GM21619 (cell line): Measurements from ENCODE around the gene PAQR9.
"Not testable (repeated sequence)": the region's sequence is repeated elsewhere in the genome, so short reads cannot be mapped to it uniquely, and the experiment has no call there.

ENCODE experiments used
- ATAC-seq: cut with Tn5 transposase; IDR thresholded peaks from one replicate; pipeline ENCODE4 v1.9.1; 2021; ENCODE audit not compliant: unreplicated experiment

PAQR9 gene

GRCh38 chr3:142963516-142964448, at the start of gene PAQR9:
PAQR9 (minus strand) TSS chr3:142963674; CDS start chr3:142963336, 338 bp downstream.
- peak; percentile 57 for ATAC-seq

DNA sequence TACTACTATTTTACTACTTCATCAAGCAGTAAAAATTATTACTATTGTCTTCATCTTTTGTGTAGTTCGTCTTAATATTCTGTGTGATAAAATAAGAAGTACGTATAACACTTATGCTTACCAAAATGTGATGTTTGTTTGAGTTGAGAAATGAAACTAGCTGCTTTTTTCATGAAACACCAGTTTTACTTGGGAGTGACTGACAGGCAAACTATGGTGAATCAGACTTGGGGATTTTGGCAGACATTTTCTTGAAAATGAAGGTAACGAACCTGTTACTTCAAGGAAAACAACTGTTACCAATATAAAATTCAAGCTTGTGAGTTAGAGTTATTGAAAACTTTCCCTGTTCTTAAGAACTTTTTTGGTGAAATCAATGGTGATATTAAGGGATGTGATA, 48.2 kb upstream of the PAQR9 start:
- no peak for ATAC-seq

DNA sequence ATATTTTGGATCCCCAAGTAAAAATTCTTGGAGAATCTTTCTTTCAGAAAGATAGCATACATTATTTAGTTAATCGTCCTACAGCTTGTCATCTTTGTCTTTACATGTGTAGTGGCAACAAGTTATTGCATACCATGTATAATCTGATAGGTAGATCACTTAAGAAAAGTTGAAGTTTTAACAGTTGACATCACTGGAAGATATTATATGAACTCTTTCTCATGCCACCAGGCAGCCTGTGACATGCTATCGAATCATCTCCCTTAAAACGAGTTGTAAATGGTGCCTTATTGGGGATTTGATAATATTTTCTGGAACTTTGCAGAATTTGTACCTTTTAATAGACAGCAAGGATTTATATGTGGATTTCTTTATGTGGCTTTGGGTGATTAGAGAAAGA, 46.5 kb upstream of the PAQR9 start:
- no peak for ATAC-seq

DNA sequence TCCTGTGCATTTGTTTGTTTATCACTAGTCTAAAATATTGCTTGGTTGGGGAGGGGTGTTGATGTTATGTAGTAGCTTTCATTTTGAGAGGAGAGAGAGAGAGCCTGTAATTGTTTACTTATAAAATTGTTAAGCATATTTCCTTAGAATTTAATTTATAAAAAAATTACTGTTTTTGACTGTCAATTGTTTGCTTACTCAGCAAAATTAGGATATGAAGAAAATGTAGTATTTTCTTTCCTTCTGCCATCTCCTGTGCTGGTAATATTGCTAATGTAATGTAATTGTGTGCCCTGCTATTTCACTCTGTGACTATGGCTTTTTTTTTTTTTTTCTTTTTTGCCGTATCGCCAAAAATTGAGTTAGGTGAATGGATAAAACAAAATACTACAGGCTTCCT, 41.3 kb upstream of the PAQR9 start:
- no peak for ATAC-seq

GRCh38 chr3:143002727-143003126, 39.3 kb upstream of the PAQR9 start:
- no peak for ATAC-seq

DNA sequence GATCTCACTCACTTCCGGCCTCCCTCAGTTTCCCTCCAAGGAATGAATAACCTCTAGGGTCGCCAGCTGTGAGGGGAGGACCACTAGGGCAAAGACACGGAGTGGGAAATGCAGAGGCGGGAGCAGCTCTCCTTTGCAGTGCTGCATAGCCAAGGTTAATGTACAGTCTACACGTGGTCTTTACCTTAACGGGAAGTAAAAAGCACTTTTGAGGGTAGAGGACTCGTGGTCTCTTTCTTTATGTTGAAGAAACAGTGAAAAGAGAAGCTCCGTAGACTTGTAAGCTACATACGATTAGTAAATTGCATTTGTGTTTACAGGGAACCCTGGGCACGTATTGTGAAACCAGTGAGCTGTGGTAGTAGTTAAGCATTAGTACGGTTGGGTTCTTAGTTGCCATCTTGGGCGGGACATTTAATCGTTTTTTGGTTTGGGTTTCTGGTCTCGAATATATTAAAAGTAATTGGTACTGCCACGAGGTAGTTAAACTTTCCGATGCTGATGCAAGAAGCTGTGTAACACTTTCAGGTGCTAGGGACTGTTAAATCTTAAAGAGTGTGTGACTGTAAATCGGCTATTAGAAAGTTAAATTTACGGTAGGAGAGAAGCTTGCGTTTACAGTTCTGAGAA, 38.7 kb upstream of the PAQR9 start:
- ATAC-seq = peak; percentile 29

DNA sequence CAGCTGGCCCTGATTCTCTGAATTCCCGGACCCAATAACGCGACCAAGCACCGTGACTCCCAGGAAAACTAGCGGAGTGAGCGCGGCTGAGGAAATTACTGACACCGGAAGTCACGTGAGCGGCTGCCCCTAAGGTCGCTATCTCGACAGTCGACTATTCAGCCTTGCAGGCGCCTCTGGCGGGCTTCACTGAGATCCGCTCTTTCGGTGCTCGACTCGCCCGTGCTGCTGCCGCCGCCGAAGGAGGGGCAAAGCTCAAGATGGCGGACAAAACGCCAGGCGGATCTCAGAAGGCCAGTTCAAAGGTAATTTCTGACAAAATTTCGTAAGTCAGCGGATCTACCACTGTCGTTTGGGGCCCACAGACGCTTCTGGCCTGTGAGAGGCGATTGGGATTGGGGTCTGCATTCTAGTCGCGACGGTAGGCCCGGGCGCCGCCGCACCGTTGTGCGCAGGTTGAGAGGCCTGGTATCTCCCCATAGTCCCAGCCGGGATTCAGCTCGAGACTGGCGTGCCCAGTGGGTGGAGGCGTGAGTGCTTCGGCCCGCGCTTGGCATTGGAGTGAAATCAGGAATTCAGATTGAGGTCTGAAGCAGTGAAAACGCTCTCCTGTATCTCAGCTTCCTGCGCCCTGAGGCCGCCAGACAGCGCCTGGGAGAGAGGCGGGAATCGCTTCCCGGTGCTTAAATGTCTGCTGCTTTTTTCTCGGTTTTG, 38.1 kb upstream of the PAQR9 start, which contains the start of gene U2SURP:
Gene U2SURP (plus strand): TSS at position 202 of the 714 bp plus-strand sequence. CDS start 59 bp downstream, at position 261.
- ATAC-seq = peak; percentile 84

DNA sequence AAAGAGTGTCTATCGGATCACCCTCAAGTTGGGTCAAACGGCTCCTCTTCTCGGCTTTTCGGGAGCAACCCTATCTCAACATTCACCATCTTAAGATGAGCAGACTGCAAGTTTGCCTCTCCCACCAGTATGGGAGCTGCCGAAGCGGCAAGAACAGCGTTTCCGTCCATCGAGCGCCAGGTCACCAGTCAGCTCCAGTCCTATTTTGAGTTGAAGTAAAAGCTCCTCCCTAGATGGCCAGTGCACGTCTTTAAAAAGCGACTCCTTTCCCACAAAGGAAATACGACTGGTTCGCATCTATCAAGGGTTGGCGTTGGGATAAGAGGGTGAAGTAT, 37.5 kb upstream of the PAQR9 start:
- ATAC-seq = peak; percentile 72

DNA sequence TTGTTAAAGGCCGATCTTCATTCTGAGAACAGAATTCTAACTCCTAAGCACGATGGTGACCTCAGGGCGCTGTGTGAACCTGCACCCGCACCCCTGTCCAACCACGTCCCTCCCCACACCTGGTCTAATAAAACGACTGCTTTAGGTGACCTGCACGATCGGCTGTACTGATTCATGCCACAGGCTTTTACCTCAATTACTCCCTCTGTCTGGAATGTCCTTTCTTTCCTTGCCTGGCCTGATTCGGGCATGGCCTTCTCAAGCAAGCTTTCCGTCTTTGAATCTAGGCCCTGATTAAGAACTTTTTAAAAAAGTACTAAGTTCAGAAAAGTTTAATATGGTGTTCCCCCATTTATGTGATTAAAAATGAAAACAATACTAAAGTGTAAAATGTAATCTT, 37.1 kb upstream of the PAQR9 start:
- no peak for ATAC-seq

DNA sequence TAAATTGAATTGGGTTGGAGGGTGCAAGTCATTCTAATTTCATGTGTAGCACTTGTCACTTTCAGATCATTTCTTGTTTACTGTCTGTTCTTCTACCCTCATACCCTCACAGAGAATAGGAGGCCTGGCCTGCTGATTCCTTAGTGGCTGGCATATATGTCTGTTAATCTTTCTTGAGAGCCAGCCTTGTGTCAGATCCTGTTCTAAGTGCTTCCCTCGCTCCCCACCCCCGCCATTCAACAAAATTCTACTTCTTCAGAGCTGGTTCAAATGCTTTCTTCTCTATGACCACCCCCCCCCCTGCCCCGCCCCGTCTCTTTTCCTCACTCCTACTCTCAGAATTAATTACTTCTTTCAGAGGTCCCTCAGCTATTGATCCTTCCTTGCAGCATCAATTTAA, 36.4 kb upstream of the PAQR9 start:
- no peak for ATAC-seq

- ATAC-seq = no peak
Observed at GRCh38 chr3:142998439-142998838, 35.0 kb upstream of the PAQR9 start.

DNA sequence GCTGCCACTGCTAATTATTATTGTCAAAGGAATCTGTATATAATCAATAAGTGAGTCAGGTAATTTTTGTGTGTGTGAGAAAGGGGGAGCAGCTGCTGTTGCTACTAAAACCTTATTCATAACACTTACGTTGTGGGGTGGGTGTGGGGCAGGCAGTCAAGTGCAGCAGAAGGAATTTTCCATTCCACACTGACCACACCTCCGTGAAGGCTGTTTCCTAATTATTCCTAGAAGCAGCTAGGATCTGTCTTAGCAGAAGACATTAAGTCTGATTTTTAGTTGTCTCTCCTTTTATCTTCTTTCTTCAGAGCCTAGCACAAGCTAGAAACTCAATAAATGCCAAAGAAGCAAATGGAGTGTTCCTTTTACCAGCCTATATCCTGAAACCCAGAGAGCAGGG, 33.9 kb upstream of the PAQR9 start:
- ATAC-seq = no peak

- peak; percentile 69 for ATAC-seq
Observed at GRCh38 chr3:142993958-142994442, 30.5 kb upstream of the PAQR9 start.

DNA sequence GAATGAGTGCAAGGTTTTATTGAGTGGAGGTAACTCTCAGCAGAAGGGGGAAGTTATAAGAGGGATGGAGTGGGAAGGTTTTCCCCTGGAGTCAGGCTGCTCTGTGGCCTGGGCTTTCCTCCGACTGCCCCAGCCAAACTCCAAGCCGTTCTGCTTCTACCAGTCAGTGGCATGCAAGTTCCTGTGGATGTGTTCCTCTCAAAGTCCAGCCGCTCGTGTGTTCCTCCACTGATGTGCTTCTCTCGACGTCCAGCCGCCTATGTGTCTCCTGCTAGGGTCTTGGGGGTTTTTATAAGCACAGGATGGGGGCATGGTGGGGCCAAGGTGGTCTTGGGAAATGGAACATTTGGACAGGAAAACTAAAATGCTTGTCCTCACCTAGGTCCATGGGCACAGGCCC, 28.8 kb upstream of the PAQR9 start:
- ATAC-seq = no peak

- no peak for ATAC-seq
Observed at GRCh38 chr3:142990721-142991120, 27.2 kb upstream of the PAQR9 start.

DNA sequence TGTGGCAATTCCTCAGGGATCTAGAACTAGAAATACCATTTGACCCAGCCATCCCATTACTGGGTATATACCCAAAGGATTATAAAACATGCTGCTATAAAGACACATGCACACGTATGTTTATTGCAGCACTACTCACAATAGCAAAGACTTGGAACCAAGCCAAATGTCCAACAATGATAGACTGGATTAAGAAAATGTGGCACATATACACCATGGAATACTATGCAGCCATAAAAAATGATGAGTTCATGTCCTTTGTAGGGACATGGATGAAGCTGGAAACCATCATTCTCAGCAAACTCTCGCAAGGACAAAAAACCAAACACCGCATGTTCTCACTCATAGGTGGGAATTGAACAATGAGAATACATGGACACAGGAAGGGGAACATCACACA, 25.4 kb upstream of the PAQR9 start:
- ATAC-seq = not testable (repeated sequence)

- not testable (repeated sequence) for ATAC-seq
Observed at GRCh38 chr3:142988221-142988620, 24.7 kb upstream of the PAQR9 start.

DNA sequence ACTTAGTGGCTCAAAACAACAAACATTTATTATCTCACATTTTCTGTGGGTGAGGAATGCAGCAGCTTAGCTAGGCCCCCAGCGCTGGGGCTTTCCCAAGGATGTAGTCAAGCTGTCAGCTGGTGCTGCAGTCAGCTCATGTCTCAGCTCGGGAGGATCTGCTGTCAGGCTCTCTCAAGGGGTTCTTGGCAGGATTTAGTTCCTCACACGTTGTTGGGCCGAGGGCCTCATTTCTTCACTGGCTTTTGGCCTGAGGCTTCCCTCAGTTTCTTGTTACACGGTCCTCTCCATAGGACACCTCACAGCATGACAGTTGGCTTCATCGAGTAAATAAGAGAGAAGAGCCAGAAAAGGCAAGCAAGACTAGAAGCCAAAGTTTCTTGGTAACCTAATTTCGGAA, 24.2 kb upstream of the PAQR9 start:
- peak; percentile 72 for ATAC-seq

GRCh38 chr3:142987080-142987700, 23.7 kb upstream of the PAQR9 start:
- peak; percentile 6 for ATAC-seq

GRCh38 chr3:142984255-142984654, 20.8 kb upstream of the PAQR9 start:
- ATAC-seq = no peak

DNA sequence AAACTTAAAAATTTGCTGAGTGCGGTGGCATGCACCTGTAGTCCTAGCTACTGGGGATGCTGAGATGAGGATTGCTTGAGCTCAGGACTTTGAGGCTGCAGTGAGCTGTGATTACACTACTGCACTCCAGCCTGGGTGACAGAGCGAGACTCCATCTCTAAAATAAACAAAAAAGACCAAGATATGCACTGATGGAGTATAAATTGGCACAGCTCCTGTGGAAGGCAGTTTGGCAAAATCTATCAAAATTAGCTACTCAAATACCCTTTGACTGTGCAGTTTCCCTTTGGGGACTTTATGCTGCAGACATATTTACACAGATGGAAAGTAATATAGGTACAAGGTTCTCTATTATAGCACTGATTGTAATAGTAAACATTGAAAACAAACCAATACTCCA, 19.8 kb upstream of the PAQR9 start:
- ATAC-seq = no peak
